Keratinocyte (primary cell): ENCODE measurements around the gene MACF1. TPM values are rescaled to one million over a fixed set of nuclear protein-coding genes. Genes with fewer than 3 reads are reported as not detected.

Experiments used
- DNase-seq: peaks from one replicate; pipeline ENCODE4 v3.0.0-alpha.2; 2011; ENCODE audit warnings: low read depth, missing footprints, low spot score
- FAIRE-seq: peaks from 2 replicates; lab custom pipeline; 2011; peaks lifted over from hg19 to GRCh38; lab: Jason Lieb, UNC
- H2AFZ ChIP-seq: 2 replicates; pipeline ENCODE4 v1.6.0; 2012; ENCODE audit warnings: low read length, control low read depth, inconsistent platforms; ENCODE audit not compliant: control insufficient read depth
- H3K27ac ChIP-seq: 2 replicates; pipeline ENCODE4 v1.5.1; 2011; ENCODE audit warnings: low read length; ENCODE audit not compliant: control insufficient read depth, insufficient read depth
- H3K27me3 ChIP-seq: 3 replicates; pipeline ENCODE4 v1.6.0; 2011; ENCODE audit warnings: low read length; ENCODE audit not compliant: control insufficient read depth, insufficient read depth; ENCODE audit errors: extremely low read depth
- H3K36me3 ChIP-seq, 2 experiments: 2 replicates in 1 of 2; 3 replicates in 1 of 2; pipeline ENCODE4 v1.5.1; 2011; ENCODE audit warnings: low read length in 2 of 2, mild to moderate bottlenecking in 1 of 2; ENCODE audit not compliant: control insufficient read depth in 2 of 2, insufficient read depth in 2 of 2; ENCODE audit errors: extremely low read depth in 1 of 2
- H3K4me1 ChIP-seq: 3 replicates; pipeline ENCODE4 v1.5.1; 2011; ENCODE audit warnings: low read length; ENCODE audit not compliant: control insufficient read depth, insufficient read depth; ENCODE audit errors: extremely low read depth
- H3K4me2 ChIP-seq: 3 replicates; pipeline ENCODE4 v1.6.0; 2011; ENCODE audit warnings: low read depth, low read length; ENCODE audit not compliant: control insufficient read depth, insufficient read depth; ENCODE audit errors: extremely low read depth
- H3K4me3 ChIP-seq, 3 experiments: fragments of 200-600 bp in 1 of 3; sonication (generic) in 1 of 3; 2 replicates in 2 of 3; 3 replicates in 1 of 3; pipeline ENCODE4 v1.5.1; 2011 to 2016; ENCODE audit warnings: low read length in 3 of 3, mild to moderate bottlenecking in 3 of 3, control low read depth in 2 of 3, inconsistent platforms in 1 of 3, low read depth in 1 of 3, mixed read lengths in 1 of 3, mixed run types in 1 of 3, moderate library complexity in 1 of 3; ENCODE audit not compliant: control insufficient read depth in 2 of 3, insufficient read depth in 2 of 3; ENCODE audit errors: extremely low read depth in 1 of 3
- H3K79me2 ChIP-seq: 2 replicates; pipeline ENCODE4 v1.6.0; 2012; ENCODE audit warnings: low read length; ENCODE audit not compliant: control insufficient read depth, insufficient read depth
- H3K9ac ChIP-seq: 3 replicates; pipeline ENCODE4 v1.6.0; 2011; ENCODE audit warnings: low read length; ENCODE audit not compliant: control insufficient read depth, insufficient read depth; ENCODE audit errors: extremely low read depth
- H3K9me1 ChIP-seq: 3 replicates; pipeline ENCODE4 v1.6.0; 2011; ENCODE audit warnings: low read length; ENCODE audit not compliant: control insufficient read depth, insufficient read depth; ENCODE audit errors: extremely low read depth
- H3K9me3 ChIP-seq: 2 replicates; pipeline ENCODE4 v1.5.1; 2012; ENCODE audit warnings: low read depth, low read length; ENCODE audit not compliant: control insufficient read depth
- H4K20me1 ChIP-seq: 3 replicates; pipeline ENCODE4 v1.6.0; 2011; ENCODE audit warnings: low read length; ENCODE audit not compliant: control insufficient read depth, insufficient read depth; ENCODE audit errors: extremely low read depth
- CTCF ChIP-seq, 3 experiments: IDR thresholded peaks in 1 of 3; conservative IDR thresholded peaks in 1 of 3; optimal IDR thresholded peaks in 1 of 3; 2 replicates in 2 of 3; 3 replicates in 1 of 3; pipeline versions ENCODE3 to v1.5.1; 2011; ENCODE audit warnings: low read length in 3 of 3, mild to moderate bottlenecking in 3 of 3, moderate library complexity in 2 of 3, control low read depth in 1 of 3, inconsistent platforms in 1 of 3; ENCODE audit not compliant: insufficient read depth in 2 of 3; ENCODE audit errors: extremely low read depth in 1 of 3
- EZH2 ChIP-seq: IDR thresholded peaks from one replicate; pipeline ENCODE4 v1.6.1; 2012; ENCODE audit warnings: inconsistent platforms, mild to moderate bottlenecking, low read length, moderate library complexity
- dilution Hi-C: fragments of 300-500 bp; cut with MboI; formaldehyde crosslinking; loops from one replicate; pipeline ENCODE4 v1.7.0; 2020; ENCODE audit warnings: low sequenced_read_pairs; ENCODE audit not compliant: extremely low pct_ligation_motif_present
- polyA plus RNA-seq, 5 experiments: library from polyadenylated mRNA; depleted of rRNA in 3 of 5; stranded (reverse) in 3 of 5; stranded (forward) in 1 of 5; unstranded in 1 of 5; fragments of >200 nt; gene quantifications; 1 replicate in 1 of 5; 2 replicates in 3 of 5; 3 replicates in 1 of 5; pipeline versions ENCODE4 v1.2.1 to v1.2.3, GENCODE V29; 2011 to 2012; ENCODE audit warnings: missing spikeins in 2 of 5, low read depth in 1 of 5, low replicate concordance in 1 of 5

The MACF1 gene
- polyA plus RNA-seq, 1 donor (not counting 4 experiments of a cell fraction or from before 2014, with no cell fraction given): 111 TPM

DNA sequence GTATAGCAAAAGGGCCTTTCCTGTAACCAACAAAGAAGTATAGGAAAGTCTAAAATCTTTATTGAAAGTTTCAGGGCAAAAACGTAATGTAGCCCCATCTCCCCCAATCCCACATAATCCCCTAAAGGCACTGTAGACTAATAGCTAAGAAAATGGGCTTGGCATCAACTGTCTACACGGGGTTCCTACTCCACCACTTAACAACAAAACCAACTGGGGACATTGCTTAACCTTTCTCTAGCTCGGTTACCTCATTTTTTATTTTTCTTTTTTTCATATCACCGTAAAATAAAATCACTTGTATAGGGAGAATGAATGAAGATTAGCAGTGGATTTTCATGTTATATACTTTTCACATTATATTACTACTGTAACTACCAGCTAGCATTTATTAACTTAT, 12.3 kb downstream of the MACF1 start:
- TF ChIP-seq EZH2 (no peak), CTCF (optimal IDR thresholded peaks at IDR 0.05 in 1 of 3, IDR thresholded peaks at IDR 0.05 in 1 of 3, conservative IDR thresholded peaks at IDR 0.05 in 1 of 3; ENCODE audit: extremely low read depth in 1 of 3, insufficient read depth in 2 of 3, low read length in 3 of 3) (no peak)
- Histone ChIP-seq H3K36me3 (peaks cover 0 to 5% of the 10 kb centered on the region in 2 experiments), H2AFZ (no peak overlapping the region), H3K9ac (no peak overlapping the region), H3K27me3 (no peaks in the 10 kb centered on the region), H3K4me2 (no peak overlapping the region), H4K20me1 (peaks cover 22% of the 10 kb centered on the region), H3K9me3 (no peaks in the 10 kb centered on the region), H3K27ac (no peak overlapping the region), H3K4me1 (peaks cover 49% of the 10 kb centered on the region), H3K9me1 (peaks cover 12% of the 10 kb centered on the region), H3K4me3 (no peak overlapping the region), H3K79me2 (peaks cover 80% of the 10 kb centered on the region)
- no peak for DNase-seq
- FAIRE-seq: no peak
- dilution Hi-C loops: no loop called here

- no peak for TF ChIP-seq CTCF (optimal IDR thresholded peaks at IDR 0.05 in 1 of 3, IDR thresholded peaks at IDR 0.05 in 1 of 3, conservative IDR thresholded peaks at IDR 0.05 in 1 of 3; ENCODE audit: extremely low read depth in 1 of 3, insufficient read depth in 2 of 3, low read length in 3 of 3)
- no peak for TF ChIP-seq EZH2
- Histone ChIP-seq H2AFZ (no peak overlapping the region), H3K4me3 (no peak overlapping the region), H3K79me2 (peaks cover 90% of the 10 kb centered on the region), H3K36me3 (no peaks in the 10 kb centered on the region), H3K4me1 (peaks cover 5% of the 10 kb centered on the region), H3K4me2 (no peak overlapping the region), H4K20me1 (peaks cover 26% of the 10 kb centered on the region), H3K9me1 (no peaks in the 10 kb centered on the region), H3K27ac (no peak overlapping the region), H3K9ac (no peak overlapping the region), H3K27me3 (no peaks in the 10 kb centered on the region), H3K9me3 (no peaks in the 10 kb centered on the region)
- no peak for DNase-seq
- dilution Hi-C loops: no loop called here
- no peak for FAIRE-seq
These were observed 16.7 kb downstream of the MACF1 start for GRCh38 chr1:39220891-39221870.
